OCI-LY1 (cell line): ENCODE measurements around the gene SOX2.

Experiments
- H2AFZ ChIP-seq: fragments of 200-600 bp; sonication (generic), shearing (Covaris generic); 2 replicates; pipeline ENCODE4 v1.6.0; 2014; ENCODE audit warnings: antibody characterized with exemption, mild to moderate bottlenecking, low read length
- H3F3A ChIP-seq: fragments of 200-600 bp; sonication (generic), shearing (Covaris generic); 2 replicates; pipeline ENCODE4 v1.6.0; 2014; ENCODE audit warnings: mild to moderate bottlenecking, antibody characterized with exemption, low read length, moderate library complexity; ENCODE audit not compliant: insufficient read depth
- H3K27ac ChIP-seq: fragments of 200-600 bp; sonication (generic); 2 replicates; pipeline ENCODE4 v1.5.1; 2014; ENCODE audit warnings: low read length, mixed run types, mild to moderate bottlenecking, low read depth; ENCODE audit not compliant: poor library complexity, severe bottlenecking
- H3K27me3 ChIP-seq: fragments of 200-600 bp; sonication (generic); 2 replicates; pipeline ENCODE4 v1.6.0; 2014; ENCODE audit warnings: antibody characterized with exemption, mild to moderate bottlenecking, low read length, moderate library complexity; ENCODE audit not compliant: insufficient read depth
- H3K36me3 ChIP-seq: fragments of 200-600 bp; sonication (generic); 2 replicates; pipeline ENCODE4 v1.6.1; 2014; ENCODE audit warnings: mild to moderate bottlenecking, antibody characterized with exemption, low read length, moderate library complexity, mixed read lengths; ENCODE audit not compliant: insufficient read depth
- H3K4me1 ChIP-seq: fragments of 200-600 bp; sonication (generic); 2 replicates; pipeline ENCODE4 v1.5.1; 2014; ENCODE audit warnings: mild to moderate bottlenecking, low read length, moderate library complexity; ENCODE audit not compliant: insufficient read depth, severe bottlenecking
- H3K4me2 ChIP-seq: fragments of 200-600 bp; sonication (generic), shearing (Covaris generic); 2 replicates; pipeline ENCODE4 v1.6.1; 2014; ENCODE audit warnings: low read length
- H3K4me3 ChIP-seq: fragments of 200-600 bp; sonication (generic); 2 replicates; pipeline ENCODE4 v1.5.1; 2014; ENCODE audit warnings: low read length, low read depth, mild to moderate bottlenecking, mixed read lengths; ENCODE audit not compliant: poor library complexity, severe bottlenecking
- H3K79me2 ChIP-seq: fragments of 200-600 bp; shearing (Covaris generic); 2 replicates; pipeline ENCODE4 v1.6.1; 2016; ENCODE audit warnings: mixed run types, low read length, mixed read lengths; ENCODE audit not compliant: insufficient read depth
- H3K9ac ChIP-seq: fragments of 200-600 bp; sonication (generic), shearing (Covaris generic); 2 replicates; pipeline ENCODE4 v1.6.1; 2014; ENCODE audit warnings: mild to moderate bottlenecking, low read length, mixed read lengths
- H3K9me2 ChIP-seq: fragments of 200-600 bp; sonication (generic), shearing (Covaris generic); 2 replicates; pipeline ENCODE4 v1.6.1; 2014; ENCODE audit warnings: low read depth, mild to moderate bottlenecking, low read length, mixed read lengths
- H3K9me3 ChIP-seq: fragments of 200-600 bp; shearing (Covaris generic); 2 replicates; pipeline ENCODE4 v1.6.1; 2014; ENCODE audit warnings: low read length, mixed read lengths
- H4K20me1 ChIP-seq: fragments of 200-600 bp; sonication (generic), shearing (Covaris generic); 2 replicates; pipeline ENCODE4 v1.6.0; 2016; ENCODE audit warnings: mild to moderate bottlenecking, low read length; ENCODE audit not compliant: insufficient read depth
- EZH2 ChIP-seq: fragments of 200-600 bp; sonication (generic), shearing (Covaris generic); IDR thresholded peaks from 2 replicates; pipeline ENCODE4 v1.8.0; 2017; ENCODE audit warnings: borderline replicate concordance, mixed run types, mild to moderate bottlenecking, antibody characterized with exemption, low read length, moderate library complexity, mixed read lengths
- TF ChIP-seq, protein P1 (sequence below): fragments of 200-600 bp; sonication (generic), shearing (Covaris generic); IDR thresholded peaks from 2 replicates; pipeline ENCODE4 v1.5.1; 2017; ENCODE audit warnings: mild to moderate bottlenecking, antibody characterized with exemption, low read length, moderate library complexity, mixed read lengths

SOX2 gene

DNA sequence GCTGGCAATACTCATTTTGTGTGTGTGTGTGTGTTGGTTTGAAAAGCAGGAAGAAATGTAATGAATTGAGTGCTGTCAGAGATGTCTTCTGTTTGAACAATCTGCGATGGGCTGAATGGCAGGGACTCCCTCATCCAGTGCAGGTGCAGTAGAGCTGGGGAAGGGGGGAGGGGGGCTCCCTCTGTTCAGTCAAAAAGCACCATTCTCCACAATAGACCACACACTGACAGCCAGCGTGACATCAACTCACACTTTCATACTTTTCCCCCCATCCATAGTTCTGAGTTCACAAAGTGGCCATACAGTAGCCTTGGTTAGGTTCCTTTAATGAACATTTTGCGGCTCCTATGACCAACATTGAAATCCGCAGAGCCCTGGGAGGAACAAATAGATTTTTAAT, 10.4 kb downstream of the SOX2 start:
- no peaks in the 10 kb centered on the region for H3K9me2 ChIP-seq
- H3K9me3 ChIP-seq = no peaks in the 10 kb centered on the region
- no peaks in the 10 kb centered on the region for H3F3A ChIP-seq
- H3K9ac ChIP-seq = no peak overlapping the region; the same call in 1 of the 2 replicates
- peaks cover 58% of the 10 kb centered on the region for H3K4me1 ChIP-seq
- peaks cover 95% of the 10 kb centered on the region for H3K79me2 ChIP-seq
- no peaks in the 10 kb centered on the region for H3K27me3 ChIP-seq
- no peak overlapping the region for H2AFZ ChIP-seq
- H3K27ac ChIP-seq = peak overlapping the region; percentile 54
- no peak overlapping the region for H3K4me3 ChIP-seq
- TF ChIP-seq, protein P1, sequence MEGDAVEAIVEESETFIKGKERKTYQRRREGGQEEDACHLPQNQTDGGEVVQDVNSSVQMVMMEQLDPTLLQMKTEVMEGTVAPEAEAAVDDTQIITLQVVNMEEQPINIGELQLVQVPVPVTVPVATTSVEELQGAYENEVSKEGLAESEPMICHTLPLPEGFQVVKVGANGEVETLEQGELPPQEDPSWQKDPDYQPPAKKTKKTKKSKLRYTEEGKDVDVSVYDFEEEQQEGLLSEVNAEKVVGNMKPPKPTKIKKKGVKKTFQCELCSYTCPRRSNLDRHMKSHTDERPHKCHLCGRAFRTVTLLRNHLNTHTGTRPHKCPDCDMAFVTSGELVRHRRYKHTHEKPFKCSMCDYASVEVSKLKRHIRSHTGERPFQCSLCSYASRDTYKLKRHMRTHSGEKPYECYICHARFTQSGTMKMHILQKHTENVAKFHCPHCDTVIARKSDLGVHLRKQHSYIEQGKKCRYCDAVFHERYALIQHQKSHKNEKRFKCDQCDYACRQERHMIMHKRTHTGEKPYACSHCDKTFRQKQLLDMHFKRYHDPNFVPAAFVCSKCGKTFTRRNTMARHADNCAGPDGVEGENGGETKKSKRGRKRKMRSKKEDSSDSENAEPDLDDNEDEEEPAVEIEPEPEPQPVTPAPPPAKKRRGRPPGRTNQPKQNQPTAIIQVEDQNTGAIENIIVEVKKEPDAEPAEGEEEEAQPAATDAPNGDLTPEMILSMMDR = no peak
- TF ChIP-seq EZH2 = no peak
- H3K4me2 ChIP-seq = peak overlapping the region; percentile 75; the same call in 1 of the 2 replicates
- H4K20me1 ChIP-seq = no peaks in the 10 kb centered on the region
- H3K36me3 ChIP-seq = peaks cover 73% of the 10 kb centered on the region

DNA sequence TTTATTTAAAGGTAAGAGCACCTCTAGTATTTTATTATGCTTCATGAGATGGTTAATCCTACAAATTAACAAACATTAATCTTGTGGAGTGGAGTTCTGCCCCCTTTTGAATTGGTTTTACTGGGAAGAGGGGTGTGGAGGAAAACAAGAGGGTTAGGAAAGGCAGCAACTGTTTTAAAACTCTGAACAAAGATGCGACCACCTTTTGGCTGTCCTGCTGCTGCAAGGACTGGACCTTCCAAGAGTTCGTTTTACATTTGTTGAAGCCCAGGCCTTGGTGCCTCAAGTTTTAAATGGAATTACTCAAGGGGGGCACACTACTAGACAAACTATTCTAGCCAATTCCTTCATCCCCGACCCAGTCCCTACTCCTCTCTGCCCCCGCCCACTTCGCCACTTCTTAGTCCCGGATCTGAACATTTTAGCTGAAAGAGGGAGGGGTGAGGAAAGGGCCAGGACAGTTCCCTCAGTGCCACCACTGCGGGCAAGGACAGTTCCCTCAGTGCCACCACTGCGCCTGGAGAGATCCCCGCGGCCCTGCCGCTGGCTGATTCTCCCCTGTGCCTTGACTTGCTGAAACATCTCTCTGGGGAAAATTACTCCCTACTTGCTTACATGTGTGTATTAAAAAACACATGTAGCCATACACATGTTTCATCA, 11.2 kb downstream of the SOX2 start:
- TF ChIP-seq, protein P1 = no peak
- TF ChIP-seq EZH2 = no peak
- Histone ChIP-seq H3K9me3 (no peaks in the 10 kb centered on the region), H3K27me3 (no peaks in the 10 kb centered on the region), H3K27ac (peak overlapping the region; percentile 54), H3K4me3 (no peak overlapping the region), H3F3A (no peaks in the 10 kb centered on the region), H3K9me2 (no peaks in the 10 kb centered on the region), H2AFZ (no peak overlapping the region), H3K79me2 (peaks cover 95% of the 10 kb centered on the region), H3K4me2 (no peak overlapping the region; the same call in 1 of the 2 replicates), H3K36me3 (peaks cover 78% of the 10 kb centered on the region), H3K9ac (no peak overlapping the region), H3K4me1 (peaks cover 65% of the 10 kb centered on the region), H4K20me1 (no peaks in the 10 kb centered on the region)

DNA sequence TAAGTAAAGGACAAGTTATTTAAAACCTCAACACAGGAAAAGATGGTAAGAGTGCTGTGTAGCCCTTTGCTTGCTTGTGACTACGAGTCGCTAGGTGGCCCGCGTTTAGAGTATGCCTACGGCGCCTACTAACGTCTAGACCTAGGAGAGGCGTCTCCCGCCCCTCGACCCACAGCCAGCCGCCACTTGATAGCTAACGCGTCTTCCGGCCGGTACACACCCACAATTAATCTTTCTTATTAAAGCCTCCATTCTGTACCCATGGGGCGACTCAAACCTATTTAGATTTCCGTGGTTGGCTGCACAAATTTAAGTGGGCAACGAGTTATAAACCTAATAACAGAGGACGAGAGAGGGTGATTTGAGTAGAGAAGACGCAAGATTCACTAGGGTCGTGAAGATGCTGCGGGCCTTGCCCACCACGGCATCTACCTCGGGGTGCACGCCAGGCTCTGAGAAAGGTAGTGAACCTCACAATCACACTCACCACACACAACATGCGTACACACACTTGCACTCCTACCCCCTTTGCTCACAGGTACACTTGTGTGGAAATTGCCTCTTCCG, 12.0 kb downstream of the SOX2 start:
- Histone ChIP-seq H2AFZ (no peak overlapping the region), H3K4me2 (no peak overlapping the region), H3F3A (no peaks in the 10 kb centered on the region), H3K9me3 (no peaks in the 10 kb centered on the region), H3K79me2 (peaks cover 95% of the 10 kb centered on the region), H3K36me3 (peaks cover 84% of the 10 kb centered on the region), H3K27ac (no peak overlapping the region), H3K4me3 (no peak overlapping the region), H3K27me3 (no peaks in the 10 kb centered on the region), H4K20me1 (no peaks in the 10 kb centered on the region), H3K9me2 (no peaks in the 10 kb centered on the region), H3K4me1 (peaks cover 68% of the 10 kb centered on the region), H3K9ac (no peak overlapping the region)
- TF ChIP-seq EZH2 = no peak
- TF ChIP-seq, protein P1 = no peak
